ENCODE results near the gene BRD3OS. TPM values are rescaled to one million over a fixed set of nuclear protein-coding genes. Genes with fewer than 3 reads are reported as not detected.

Gene BRD3OS
- total and polyA plus RNA-seq, 2 donors (not counting 1 experiment from before 2014, with no cell fraction given): 12.4 to 19.4 TPM

DNA sequence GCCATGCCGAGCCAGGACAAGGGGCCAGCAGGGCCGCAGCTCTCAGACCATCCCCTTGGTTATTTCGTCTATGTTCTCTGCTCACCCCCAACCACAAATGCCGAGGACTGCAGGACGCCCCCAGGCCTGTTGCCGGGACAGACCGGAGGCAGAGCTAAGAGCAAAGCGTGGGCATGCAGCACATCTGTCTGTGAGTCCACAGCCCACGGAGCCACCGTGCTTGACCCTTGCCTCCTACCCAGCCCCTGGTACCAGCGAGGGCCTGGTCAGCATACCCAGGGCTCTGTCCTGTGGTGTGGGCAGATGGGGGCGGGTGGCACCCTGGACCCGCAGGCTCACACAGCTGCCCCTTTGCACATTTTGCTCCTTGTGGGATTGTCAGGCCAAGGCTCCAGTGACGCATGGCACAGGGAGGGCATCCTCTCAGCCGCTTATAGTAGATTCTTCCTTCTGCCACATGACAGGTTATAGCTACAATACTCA lies 37.8 kb downstream of the BRD3OS start:
- Histone ChIP-seq H3K27me3 (ENCODE audit: control insufficient read depth, insufficient read depth, low read length) (no peaks in the 10 kb centered on the region), H3K27ac (ENCODE audit: insufficient read depth, low read length) (no peak overlapping the region), H3K4me2 (ENCODE audit: extremely low read depth, insufficient read depth, low read length) (no peak overlapping the region), H4K20me1 (ENCODE audit: control insufficient read depth, extremely low read depth, insufficient read depth, low read length) (no peaks in the 10 kb centered on the region), H3K36me3 (ENCODE audit: control insufficient read depth, insufficient read depth, low read length) (no peaks in the 10 kb centered on the region), H3K9me3 (ENCODE audit: control insufficient read depth, insufficient read depth, low read depth, low read length) (no peaks in the 10 kb centered on the region), H2AFZ (ENCODE audit: low read length) (no peak overlapping the region), H3K4me1 (ENCODE audit: control insufficient read depth, extremely low read depth, insufficient read depth, low read length) (peaks cover 2% of the 10 kb centered on the region), H3K79me2 (ENCODE audit: control insufficient read depth, insufficient read depth, low read length) (peaks cover 70% of the 10 kb centered on the region), H3K4me3 (replicated peaks in 1 of 4; ENCODE audit: control extremely low read depth in 1 of 4, insufficient read depth in 1 of 4, low read depth in 3 of 4, low read length in 4 of 4) (no peak overlapping the region), H3K9ac (ENCODE audit: insufficient read depth, low read length) (no peak overlapping the region)
- TF ChIP-seq, protein P1, sequence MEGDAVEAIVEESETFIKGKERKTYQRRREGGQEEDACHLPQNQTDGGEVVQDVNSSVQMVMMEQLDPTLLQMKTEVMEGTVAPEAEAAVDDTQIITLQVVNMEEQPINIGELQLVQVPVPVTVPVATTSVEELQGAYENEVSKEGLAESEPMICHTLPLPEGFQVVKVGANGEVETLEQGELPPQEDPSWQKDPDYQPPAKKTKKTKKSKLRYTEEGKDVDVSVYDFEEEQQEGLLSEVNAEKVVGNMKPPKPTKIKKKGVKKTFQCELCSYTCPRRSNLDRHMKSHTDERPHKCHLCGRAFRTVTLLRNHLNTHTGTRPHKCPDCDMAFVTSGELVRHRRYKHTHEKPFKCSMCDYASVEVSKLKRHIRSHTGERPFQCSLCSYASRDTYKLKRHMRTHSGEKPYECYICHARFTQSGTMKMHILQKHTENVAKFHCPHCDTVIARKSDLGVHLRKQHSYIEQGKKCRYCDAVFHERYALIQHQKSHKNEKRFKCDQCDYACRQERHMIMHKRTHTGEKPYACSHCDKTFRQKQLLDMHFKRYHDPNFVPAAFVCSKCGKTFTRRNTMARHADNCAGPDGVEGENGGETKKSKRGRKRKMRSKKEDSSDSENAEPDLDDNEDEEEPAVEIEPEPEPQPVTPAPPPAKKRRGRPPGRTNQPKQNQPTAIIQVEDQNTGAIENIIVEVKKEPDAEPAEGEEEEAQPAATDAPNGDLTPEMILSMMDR (conservative IDR thresholded peaks at IDR 0.05 in 1 of 2, IDR thresholded peaks at IDR 0.05 in 1 of 2; ENCODE audit: low read depth in 1 of 2, low read length in 2 of 2): no peak
- no peak for TF ChIP-seq EZH2 (IDR thresholded peaks at IDR 0.05; ENCODE audit: low read length, missing control alignments)
- DNase-seq (ENCODE audit: low read depth in 2 of 2): no peak

DNA sequence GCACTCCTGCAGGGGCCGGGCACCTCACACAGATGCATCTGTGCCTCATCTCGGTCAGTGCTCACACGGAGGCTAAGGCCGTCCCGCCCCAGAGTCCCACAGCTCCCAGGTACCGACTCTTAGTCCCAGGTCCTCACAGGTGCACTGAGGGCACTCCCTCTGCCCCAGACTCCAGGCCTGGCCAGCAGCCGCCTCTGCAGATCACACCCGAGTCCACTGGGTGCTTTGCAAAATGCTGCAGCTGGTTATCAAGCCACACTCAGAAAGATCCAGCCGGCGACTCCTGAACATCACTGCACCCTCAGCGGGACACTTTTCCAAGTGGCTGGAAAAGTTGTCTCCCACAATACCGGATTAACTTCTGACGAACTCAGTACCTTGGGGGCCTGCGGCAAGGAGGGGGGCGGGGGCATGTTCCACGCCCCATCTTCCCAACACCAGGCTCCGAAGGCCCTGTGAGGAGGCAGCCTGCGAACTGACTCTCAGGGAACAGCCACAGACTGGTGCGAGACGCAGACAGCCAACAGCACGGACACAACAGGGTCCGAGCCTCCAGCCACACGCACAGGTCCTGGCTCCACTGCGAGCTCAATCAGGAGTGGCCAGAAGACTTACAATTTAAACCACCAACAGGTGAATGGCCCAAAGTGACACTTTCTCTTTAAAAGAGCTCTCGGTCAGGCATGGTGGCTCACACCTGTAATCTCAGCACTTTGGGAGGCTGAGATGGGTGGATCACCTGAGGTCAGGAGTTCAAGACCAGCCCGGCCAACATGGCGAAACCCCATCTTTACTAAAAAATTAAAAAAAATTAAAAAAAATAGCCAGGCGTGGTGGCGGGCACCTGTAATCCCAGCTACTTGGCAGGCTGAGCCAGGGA lies 38.5 kb downstream of the BRD3OS start:
- Histone ChIP-seq H2AFZ (ENCODE audit: low read length) (no peak overlapping the region), H3K36me3 (ENCODE audit: control insufficient read depth, insufficient read depth, low read length) (no peaks in the 10 kb centered on the region), H3K9ac (ENCODE audit: insufficient read depth, low read length) (no peak overlapping the region), H3K27me3 (ENCODE audit: control insufficient read depth, insufficient read depth, low read length) (no peaks in the 10 kb centered on the region), H4K20me1 (ENCODE audit: control insufficient read depth, extremely low read depth, insufficient read depth, low read length) (no peaks in the 10 kb centered on the region), H3K4me1 (ENCODE audit: control insufficient read depth, extremely low read depth, insufficient read depth, low read length) (peaks cover 2% of the 10 kb centered on the region), H3K4me2 (ENCODE audit: extremely low read depth, insufficient read depth, low read length) (no peak overlapping the region), H3K79me2 (ENCODE audit: control insufficient read depth, insufficient read depth, low read length) (peaks cover 68% of the 10 kb centered on the region), H3K9me3 (ENCODE audit: control insufficient read depth, insufficient read depth, low read depth, low read length) (no peaks in the 10 kb centered on the region), H3K4me3 (replicated peaks in 1 of 4; ENCODE audit: control extremely low read depth in 1 of 4, insufficient read depth in 1 of 4, low read depth in 3 of 4, low read length in 4 of 4) (no peak overlapping the region), H3K27ac (ENCODE audit: insufficient read depth, low read length) (no peak overlapping the region)
- no peak for DNase-seq (ENCODE audit: low read depth in 2 of 2)
- TF ChIP-seq, protein P1 (conservative IDR thresholded peaks at IDR 0.05 in 1 of 2, IDR thresholded peaks at IDR 0.05 in 1 of 2; ENCODE audit: low read depth in 1 of 2, low read length in 2 of 2): no peak
- no peak for TF ChIP-seq EZH2 (IDR thresholded peaks at IDR 0.05; ENCODE audit: low read length, missing control alignments)

DNA sequence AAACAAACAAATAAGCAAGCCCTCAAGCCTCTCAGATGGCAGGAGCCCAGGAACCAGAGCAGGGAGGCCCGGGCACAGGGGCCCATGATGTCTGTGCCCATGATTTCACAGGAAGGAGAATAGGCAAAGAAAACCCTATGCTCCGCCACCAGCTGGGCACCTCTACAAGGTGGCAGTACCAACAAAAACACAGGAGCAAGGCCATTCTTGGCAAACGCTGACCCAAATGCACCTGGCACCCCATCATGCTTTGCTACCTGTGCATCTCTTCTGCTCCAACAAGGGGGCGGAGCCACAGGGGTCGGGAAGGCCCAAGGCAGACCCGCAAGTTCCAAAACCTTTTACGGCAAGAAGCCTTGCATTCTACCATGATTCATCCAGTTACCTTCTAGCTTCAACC lies 39.4 kb downstream of the BRD3OS start:
- Histone ChIP-seq H2AFZ (ENCODE audit: low read length) (no peak overlapping the region), H3K36me3 (ENCODE audit: control insufficient read depth, insufficient read depth, low read length) (no peaks in the 10 kb centered on the region), H3K9me3 (ENCODE audit: control insufficient read depth, insufficient read depth, low read depth, low read length) (no peaks in the 10 kb centered on the region), H3K4me2 (ENCODE audit: extremely low read depth, insufficient read depth, low read length) (no peak overlapping the region), H3K4me1 (ENCODE audit: control insufficient read depth, extremely low read depth, insufficient read depth, low read length) (peaks cover 2% of the 10 kb centered on the region), H3K27me3 (ENCODE audit: control insufficient read depth, insufficient read depth, low read length) (peaks cover 5% of the 10 kb centered on the region), H3K27ac (ENCODE audit: insufficient read depth, low read length) (no peak overlapping the region), H3K79me2 (ENCODE audit: control insufficient read depth, insufficient read depth, low read length) (peaks cover 62% of the 10 kb centered on the region), H3K4me3 (replicated peaks in 1 of 4; ENCODE audit: control extremely low read depth in 1 of 4, insufficient read depth in 1 of 4, low read depth in 3 of 4, low read length in 4 of 4) (no peak overlapping the region), H4K20me1 (ENCODE audit: control insufficient read depth, extremely low read depth, insufficient read depth, low read length) (no peaks in the 10 kb centered on the region), H3K9ac (ENCODE audit: insufficient read depth, low read length) (no peak overlapping the region)
- DNase-seq (ENCODE audit: low read depth in 2 of 2): no peak
- no peak for TF ChIP-seq EZH2 (IDR thresholded peaks at IDR 0.05; ENCODE audit: low read length, missing control alignments)
- TF ChIP-seq, protein P1 (conservative IDR thresholded peaks at IDR 0.05 in 1 of 2, IDR thresholded peaks at IDR 0.05 in 1 of 2; ENCODE audit: low read depth in 1 of 2, low read length in 2 of 2): no peak
